Calu3 (cell line): ENCODE data around the gene CHAF1B. TPM values are rescaled to one million over a fixed set of nuclear protein-coding genes. Genes with fewer than 3 reads are reported as not detected.

Experiments
- BruUV-seq: library from RNA; stranded (reverse); fragments of 400-500 nt; replicated peaks from 2 replicates; lab custom pipeline; 2021; lab: Mats Ljungman, UMichigan
- CTCF ChIA-PET: fragments of 300-600 bp; sonication (Branson Sonifier 250); formaldehyde crosslinking; loops from one replicate; lab custom pipeline; 2022; ENCODE audit warnings: antibody characterized with exemption; lab: Charles Lee
- DNase-seq: peaks from one replicate; pipeline ENCODE4 v3.0.0; 2022
- H3K27ac Mint-ChIP-seq: one replicate; pipeline ENCODE4 v1.8.0; 2022; ENCODE audit warnings: mixed read lengths; ENCODE audit not compliant: unreplicated experiment
- H3K27me3 Mint-ChIP-seq: one replicate; pipeline ENCODE4 v1.8.0; 2022; ENCODE audit warnings: mixed read lengths; ENCODE audit not compliant: unreplicated experiment
- H3K36me3 Mint-ChIP-seq: one replicate; pipeline ENCODE4 v1.8.0; 2022; ENCODE audit warnings: mild to moderate bottlenecking, moderate library complexity, mixed read lengths; ENCODE audit not compliant: insufficient read depth, unreplicated experiment
- H3K4me1 Mint-ChIP-seq: one replicate; pipeline ENCODE4 v1.8.0; 2022; ENCODE audit warnings: mild to moderate bottlenecking, low read depth, mixed read lengths; ENCODE audit not compliant: unreplicated experiment
- H3K4me3 Mint-ChIP-seq: one replicate; pipeline ENCODE4 v1.8.0; 2022; ENCODE audit warnings: mild to moderate bottlenecking, low read depth, moderate library complexity, mixed read lengths; ENCODE audit not compliant: unreplicated experiment
- H3K9me3 Mint-ChIP-seq: one replicate; pipeline ENCODE4 v1.8.0; 2022; ENCODE audit warnings: low read depth, mixed read lengths; ENCODE audit not compliant: unreplicated experiment
- intact Hi-C: fragments of 100-400 bp; cut with micrococcal nuclease; formaldehyde crosslinking; loops from one replicate; pipeline ENCODE4 v1.10.0; 2022; ENCODE audit not compliant: unreplicated experiment
- total RNA-seq: library from RNA; stranded (reverse); gene quantifications from 2 replicates; pipeline ENCODE4 v1.2.3, GENCODE V29; 2022
- TF ChIP-seq, protein P1 (sequence below): fragments of 200-600 bp; IDR thresholded peaks from one replicate; pipeline ENCODE4 v1.8.0; 2022; ENCODE audit warnings: antibody characterized with exemption; ENCODE audit not compliant: unreplicated experiment

Gene CHAF1B
- total RNA-seq, 1 experiment from 2014 or later, result 16.0 TPM

DNA sequence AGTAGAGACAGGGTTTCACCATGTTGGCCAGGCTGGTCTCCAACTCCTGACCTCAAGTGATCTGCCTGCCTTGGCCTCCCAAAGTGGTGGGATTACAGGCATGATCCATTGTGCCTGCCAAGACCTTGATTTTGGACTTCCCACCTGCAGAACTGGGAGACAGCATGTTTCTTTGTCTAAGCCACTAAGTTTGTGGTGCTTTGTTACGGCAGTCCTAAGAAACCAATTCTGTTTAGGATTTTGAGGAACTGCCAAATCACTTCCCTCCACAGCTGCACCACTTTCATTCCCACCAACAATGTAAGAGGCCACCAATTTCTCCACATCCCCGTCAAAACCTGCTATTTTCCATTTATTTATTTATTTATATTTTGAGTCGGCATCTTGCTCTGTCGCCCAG lies 46.1 kb downstream of the CHAF1B start:
- peaks cover 30% of the 10 kb centered on the region for H3K36me3 Mint-ChIP-seq
- CTCF ChIA-PET, result no interaction called here
- H3K4me3 Mint-ChIP-seq, result peak overlapping the region; percentile 74
- H3K4me1 Mint-ChIP-seq, result peaks cover 17% of the 10 kb centered on the region
- no TSS peak for BruUV-seq
- intact Hi-C loops, result loop anchor here (5.0 kb wide), 1 partner anchor 41 kb away; no protein-coding TSS in a partner anchor
- no peaks in the 10 kb centered on the region for H3K9me3 Mint-ChIP-seq
- no peaks in the 10 kb centered on the region for H3K27me3 Mint-ChIP-seq
- H3K27ac Mint-ChIP-seq, result no peak overlapping the region
- TF ChIP-seq, protein P1, sequence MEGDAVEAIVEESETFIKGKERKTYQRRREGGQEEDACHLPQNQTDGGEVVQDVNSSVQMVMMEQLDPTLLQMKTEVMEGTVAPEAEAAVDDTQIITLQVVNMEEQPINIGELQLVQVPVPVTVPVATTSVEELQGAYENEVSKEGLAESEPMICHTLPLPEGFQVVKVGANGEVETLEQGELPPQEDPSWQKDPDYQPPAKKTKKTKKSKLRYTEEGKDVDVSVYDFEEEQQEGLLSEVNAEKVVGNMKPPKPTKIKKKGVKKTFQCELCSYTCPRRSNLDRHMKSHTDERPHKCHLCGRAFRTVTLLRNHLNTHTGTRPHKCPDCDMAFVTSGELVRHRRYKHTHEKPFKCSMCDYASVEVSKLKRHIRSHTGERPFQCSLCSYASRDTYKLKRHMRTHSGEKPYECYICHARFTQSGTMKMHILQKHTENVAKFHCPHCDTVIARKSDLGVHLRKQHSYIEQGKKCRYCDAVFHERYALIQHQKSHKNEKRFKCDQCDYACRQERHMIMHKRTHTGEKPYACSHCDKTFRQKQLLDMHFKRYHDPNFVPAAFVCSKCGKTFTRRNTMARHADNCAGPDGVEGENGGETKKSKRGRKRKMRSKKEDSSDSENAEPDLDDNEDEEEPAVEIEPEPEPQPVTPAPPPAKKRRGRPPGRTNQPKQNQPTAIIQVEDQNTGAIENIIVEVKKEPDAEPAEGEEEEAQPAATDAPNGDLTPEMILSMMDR, result no peak
- DNase-seq, result no peak

DNA sequence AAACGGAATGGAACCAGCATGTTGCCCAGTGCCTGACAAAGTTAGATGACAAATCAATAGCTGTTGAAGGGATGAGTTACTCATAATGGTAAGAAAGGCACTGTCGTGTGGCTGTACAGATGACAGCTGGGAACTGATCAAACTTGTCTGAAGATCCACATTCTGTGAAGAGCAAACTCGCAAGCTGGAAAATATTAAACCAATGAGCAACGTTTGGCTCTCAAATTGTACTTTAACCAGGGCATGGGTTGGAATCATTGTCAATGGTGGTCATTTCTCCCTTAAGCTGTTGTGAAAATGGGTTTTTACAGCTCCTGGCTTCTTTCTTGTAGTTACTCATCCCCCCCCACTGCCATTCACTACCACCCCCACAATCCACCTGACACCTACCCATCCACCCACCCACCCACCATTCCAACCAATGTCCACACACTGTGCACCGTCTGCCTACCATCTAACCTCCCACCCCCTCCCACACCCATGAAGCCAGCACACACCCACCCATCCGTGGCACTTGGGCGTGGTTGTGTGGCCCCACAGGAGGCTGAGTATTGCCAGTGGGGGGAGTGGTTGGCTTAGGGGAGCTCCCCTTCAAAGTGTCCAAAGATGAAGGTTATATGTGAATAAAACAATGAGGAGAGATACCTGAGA lies 48.0 kb downstream of the CHAF1B start:
- peaks cover 30% of the 10 kb centered on the region for H3K36me3 Mint-ChIP-seq
- no peak for DNase-seq
- peaks cover 23% of the 10 kb centered on the region for H3K4me1 Mint-ChIP-seq
- no peaks in the 10 kb centered on the region for H3K9me3 Mint-ChIP-seq
- TF ChIP-seq, protein P1, result no peak
- intact Hi-C loops, result loop anchor here (5.0 kb wide), 1 partner anchor 39 kb away; no protein-coding TSS in a partner anchor
- BruUV-seq, result no TSS peak
- no peak overlapping the region for H3K4me3 Mint-ChIP-seq
- no peak overlapping the region for H3K27ac Mint-ChIP-seq
- CTCF ChIA-PET, result no interaction called here
- H3K27me3 Mint-ChIP-seq, result no peaks in the 10 kb centered on the region

DNA sequence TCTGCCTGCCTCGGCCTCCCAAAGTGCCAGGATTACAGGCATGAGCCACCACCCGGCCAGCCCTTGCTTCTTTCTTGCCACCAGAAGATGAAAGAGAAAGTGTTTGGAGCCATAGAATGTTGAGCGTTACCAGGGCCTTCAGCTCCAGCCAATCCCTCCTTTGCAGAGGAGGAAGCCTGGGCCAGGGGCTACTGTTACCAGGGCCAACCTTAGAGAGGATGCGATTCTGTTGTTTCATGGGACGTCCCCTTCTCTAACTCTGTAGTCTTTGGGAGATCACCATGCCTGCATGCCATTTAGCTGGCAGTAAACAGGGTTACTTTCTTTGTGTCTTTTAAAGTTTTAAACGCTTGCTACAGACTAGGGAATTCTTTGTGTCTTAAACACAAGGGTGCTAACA lies 49.0 kb downstream of the CHAF1B start:
- no TSS peak for BruUV-seq
- H3K27ac Mint-ChIP-seq, result no peak overlapping the region
- CTCF ChIA-PET, result no interaction called here
- intact Hi-C loops, result loop anchor here (5.0 kb wide), 1 partner anchor 38 kb away; no protein-coding TSS in a partner anchor
- DNase-seq, result no peak
- no peaks in the 10 kb centered on the region for H3K27me3 Mint-ChIP-seq
- no peak overlapping the region for H3K4me3 Mint-ChIP-seq
- TF ChIP-seq, protein P1, result no peak
- H3K36me3 Mint-ChIP-seq, result peaks cover 30% of the 10 kb centered on the region
- H3K4me1 Mint-ChIP-seq, result peaks cover 17% of the 10 kb centered on the region
- no peaks in the 10 kb centered on the region for H3K9me3 Mint-ChIP-seq

DNA sequence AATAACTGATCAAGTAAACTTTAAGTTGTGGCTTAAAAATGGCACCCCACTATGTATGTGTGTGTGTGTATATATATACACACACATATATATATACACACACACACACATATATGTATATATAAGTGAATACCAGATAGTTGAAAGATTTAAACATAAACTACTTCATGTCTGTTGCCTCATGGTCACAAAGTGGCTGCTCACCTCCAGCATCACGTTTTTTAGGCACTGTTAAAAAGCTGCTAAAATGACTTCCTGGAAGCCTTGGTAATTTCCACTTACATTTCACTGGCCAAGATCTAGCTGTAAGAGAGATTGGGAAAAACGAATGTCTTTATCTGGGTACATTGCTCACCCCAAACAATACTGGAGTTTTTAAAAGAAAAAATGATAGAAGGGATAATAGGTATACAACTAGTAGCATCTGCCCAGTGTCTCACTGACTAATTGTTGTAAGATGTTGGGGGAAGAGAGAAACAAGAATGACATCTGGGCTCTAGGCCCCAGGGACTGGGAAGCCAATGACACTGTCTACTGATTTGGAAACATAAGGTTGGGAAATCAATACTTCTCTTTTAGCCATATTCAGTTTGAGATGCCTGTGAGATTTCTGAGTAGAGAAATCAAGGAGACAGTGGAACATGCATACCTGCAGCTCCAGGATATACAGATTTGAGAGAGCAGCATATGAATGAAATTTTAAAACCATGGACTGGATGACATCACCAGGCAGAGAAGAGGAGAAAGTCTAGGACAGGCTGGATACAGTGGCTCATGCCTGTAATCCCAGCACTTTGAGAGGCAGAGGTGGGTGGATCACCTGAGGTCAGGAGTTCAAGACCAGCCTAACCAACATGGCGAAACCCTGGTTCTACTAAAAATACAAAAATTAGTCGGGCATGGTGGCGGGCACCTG lies 51.9 kb downstream of the CHAF1B start:
- no peak for DNase-seq
- intact Hi-C loops, result no loop called here
- CTCF ChIA-PET, result interaction anchor here (0.7 kb wide), 1 partner anchor 263 kb away, joined by 3 read pairs; no protein-coding TSS in a partner anchor
- Mint-ChIP-seq H3K27me3 (no peaks in the 10 kb centered on the region), H3K4me1 (peaks cover 15% of the 10 kb centered on the region), H3K4me3 (no peak overlapping the region), H3K27ac (no peak overlapping the region), H3K36me3 (peaks cover 16% of the 10 kb centered on the region), H3K9me3 (no peaks in the 10 kb centered on the region)
- TF ChIP-seq, protein P1, result no peak
- BruUV-seq, result no TSS peak
